Neural cell (in vitro differentiated cells): ENCODE results near the gene DCAF15. TPM values are rescaled to one million over a fixed set of nuclear protein-coding genes. Genes with fewer than 3 reads are reported as not detected.

Source experiments
- H2AFZ ChIP-seq: fragments of 200-600, 300-800 bp; sonication (generic), shearing (Covaris generic); 2 replicates; pipeline ENCODE4 v1.6.0; 2014; ENCODE audit warnings: low read depth, mild to moderate bottlenecking, antibody characterized with exemption, low read length, moderate library complexity
- H3F3A ChIP-seq: fragments of 200-600 bp; shearing (Covaris generic); 2 replicates; pipeline ENCODE4 v1.6.1; 2016; ENCODE audit warnings: mild to moderate bottlenecking, moderate library complexity, mixed read lengths, antibody characterized with exemption, low read length; ENCODE audit not compliant: insufficient read depth, poor library complexity, severe bottlenecking
- H3K27ac ChIP-seq: fragments of 200-600, 300-800 bp; sonication (generic), shearing (Covaris generic); 2 replicates; pipeline ENCODE4 v1.5.1; 2014; ENCODE audit warnings: mild to moderate bottlenecking, low read length, moderate library complexity
- H3K27me3 ChIP-seq: fragments of 300-800, 200-600 bp; sonication (generic), shearing (Covaris generic); 2 replicates; pipeline ENCODE4 v1.6.0; 2014; ENCODE audit warnings: mild to moderate bottlenecking, low read depth, low read length, moderate library complexity; ENCODE audit not compliant: insufficient read depth
- H3K36me3 ChIP-seq: fragments of 300-800, 200-600 bp; sonication (generic), shearing (Covaris generic); 2 replicates; pipeline ENCODE4 v1.5.1; 2014; ENCODE audit warnings: mild to moderate bottlenecking, antibody characterized with exemption, low read length, moderate library complexity; ENCODE audit not compliant: insufficient read depth
- H3K4me2 ChIP-seq: fragments of 300-800, 200-600 bp; sonication (generic), shearing (Covaris generic); 2 replicates; pipeline ENCODE4 v1.6.0; 2014; ENCODE audit warnings: mild to moderate bottlenecking, low read length
- H3K4me3 ChIP-seq: fragments of 300-800, 200-600 bp; sonication (generic), shearing (Covaris generic); 2 replicates; pipeline ENCODE4 v1.5.1; 2014; ENCODE audit warnings: mild to moderate bottlenecking, low read length, moderate library complexity
- H3K79me2 ChIP-seq: fragments of 200-600 bp; shearing (Covaris generic); replicated peaks from 2 replicates; pipeline ENCODE4 v1.6.0; 2014; ENCODE audit warnings: mild to moderate bottlenecking, low read length, moderate library complexity; ENCODE audit not compliant: insufficient read depth
- H3K9ac ChIP-seq: fragments of 300-800, 200-600 bp; sonication (generic), shearing (Covaris generic); 2 replicates; pipeline ENCODE4 v1.6.1; 2016; ENCODE audit warnings: mild to moderate bottlenecking, low read length, mixed read lengths
- H3K9me2 ChIP-seq: fragments of 200-600 bp; shearing (Covaris generic); 2 replicates; pipeline ENCODE4 v1.6.1; 2016; ENCODE audit warnings: mild to moderate bottlenecking, low read length, mixed read lengths; ENCODE audit not compliant: insufficient read depth
- H3K9me3 ChIP-seq: fragments of 200-600, 300-800 bp; sonication (generic), shearing (Covaris generic); 2 replicates; pipeline ENCODE4 v1.6.1; 2016; ENCODE audit warnings: mild to moderate bottlenecking, mixed run types, low read length, moderate library complexity, mixed read lengths
- H4K20me1 ChIP-seq: fragments of 200-600 bp; shearing (Covaris generic); 2 replicates; pipeline ENCODE4 v1.6.1; 2016; ENCODE audit warnings: mild to moderate bottlenecking, mixed run types; ENCODE audit not compliant: insufficient read depth
- CTCF ChIP-seq: fragments of 450-650 bp; IDR thresholded peaks from 2 replicates; pipeline ENCODE4 v1.5.1; 2014; ENCODE audit warnings: antibody characterized with exemption, mild to moderate bottlenecking, moderate library complexity; ENCODE audit not compliant: poor library complexity, severe bottlenecking
- EP300 ChIP-seq: fragments of 450-650 bp; conservative IDR thresholded peaks from 2 replicates; pipeline ENCODE4 v1.6.1; 2014; ENCODE audit warnings: antibody characterized with exemption, mild to moderate bottlenecking, moderate library complexity; ENCODE audit not compliant: poor library complexity, severe bottlenecking
- EZH2 ChIP-seq: fragments of 200-600, 300-800 bp; shearing (Covaris generic), sonication (generic); IDR thresholded peaks from 2 replicates; pipeline ENCODE4 v1.6.1; 2014; ENCODE audit warnings: antibody characterized with exemption, low read length, borderline replicate concordance, mild to moderate bottlenecking; ENCODE audit not compliant: insufficient read depth, poor library complexity, severe bottlenecking
- MXI1 ChIP-seq: fragments of 450-650 bp; conservative IDR thresholded peaks from 2 replicates; pipeline ENCODE4 v1.6.1; 2014; ENCODE audit warnings: antibody characterized with exemption, mild to moderate bottlenecking; ENCODE audit not compliant: poor library complexity, severe bottlenecking
- POLR2AphosphoS5 ChIP-seq: IDR thresholded peaks from 2 replicates; pipeline ENCODE4 v1.6.1; 2012
- RAD21 ChIP-seq: fragments of 450-650 bp; conservative IDR thresholded peaks from 2 replicates; pipeline ENCODE4 v1.6.1; 2014; ENCODE audit warnings: antibody characterized with exemption, mild to moderate bottlenecking, moderate library complexity
- SMC3 ChIP-seq: fragments of 450-650 bp; conservative IDR thresholded peaks from 2 replicates; pipeline ENCODE4 v1.6.1; 2014; ENCODE audit warnings: antibody characterized with exemption, mild to moderate bottlenecking, moderate library complexity; ENCODE audit not compliant: poor library complexity
- TAF1 ChIP-seq: IDR thresholded peaks from 2 replicates; pipeline ENCODE4 v1.6.1; 2012; ENCODE audit warnings: low read depth
- polyA plus RNA-seq: library from polyadenylated mRNA; depleted of rRNA; stranded (reverse); fragments of >200 nt; gene quantifications from 2 replicates; pipeline ENCODE4 v1.2.3, GENCODE V29; 2014
- TF ChIP-seq, protein P1 (sequence below): IDR thresholded peaks from 2 replicates; pipeline ENCODE4 v1.6.1; 2012; ENCODE audit warnings: borderline replicate concordance

The DCAF15 gene
- polyA plus RNA-seq, 1 donor from 2014 or later = 39.4 TPM

DNA sequence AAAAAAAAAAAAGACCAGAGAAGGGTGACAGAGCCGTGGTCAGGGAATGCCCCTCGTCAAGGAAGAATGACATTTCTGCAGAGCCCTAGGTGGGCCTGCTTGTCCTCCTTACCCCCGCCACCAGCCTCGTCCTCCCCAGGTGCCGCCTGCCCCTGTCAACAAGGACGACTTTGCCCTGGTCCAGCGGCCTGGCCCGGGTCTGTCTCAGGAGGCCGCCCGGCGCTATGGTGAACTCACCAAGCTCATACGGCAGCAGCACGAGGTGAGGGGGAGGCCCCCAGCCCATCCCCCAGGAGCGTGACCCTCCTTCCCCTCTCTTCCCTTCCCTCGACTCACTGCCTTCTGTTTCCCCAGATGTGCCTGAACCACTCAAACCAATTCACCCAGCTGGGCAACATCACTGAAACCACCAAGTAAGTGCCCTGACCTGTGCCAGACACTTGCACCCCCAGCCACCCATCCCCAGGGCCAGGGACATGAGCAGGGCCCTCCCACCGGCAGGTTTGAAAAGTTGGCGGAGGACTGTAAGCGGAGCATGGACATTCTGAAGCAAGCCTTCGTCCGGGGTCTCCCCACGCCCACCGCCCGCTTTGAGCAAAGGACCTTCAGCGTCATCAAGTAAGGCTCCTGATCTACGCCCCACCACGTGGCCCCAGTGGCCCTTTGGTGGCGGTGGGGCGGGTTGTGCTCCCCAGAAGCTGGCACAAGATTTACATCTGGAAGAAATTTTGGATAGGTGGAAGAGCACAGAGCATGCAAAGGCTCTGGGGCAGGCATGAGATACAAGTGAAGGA lies 28.9 kb upstream of the DCAF15 start:
- Histone ChIP-seq H3K4me3 (no peak overlapping the region), H3K9me3 (no peaks in the 10 kb centered on the region), H3K9ac (no peak overlapping the region), H3K27ac (no peak overlapping the region), H3K9me2 (no peaks in the 10 kb centered on the region), H2AFZ (no peak overlapping the region), H3K27me3 (no peaks in the 10 kb centered on the region), H3K79me2 (no peaks in the 10 kb centered on the region), H3K4me2 (no peak overlapping the region), H3F3A (no peaks in the 10 kb centered on the region), H3K36me3 (peaks cover 9% of the 10 kb centered on the region), H4K20me1 (no peaks in the 10 kb centered on the region)
- TF ChIP-seq RAD21 (no peak), EZH2 (no peak), SMC3 (no peak), POLR2AphosphoS5 (no peak), CTCF (no peak), TAF1 (no peak), MXI1 (no peak), EP300 (no peak)

DNA sequence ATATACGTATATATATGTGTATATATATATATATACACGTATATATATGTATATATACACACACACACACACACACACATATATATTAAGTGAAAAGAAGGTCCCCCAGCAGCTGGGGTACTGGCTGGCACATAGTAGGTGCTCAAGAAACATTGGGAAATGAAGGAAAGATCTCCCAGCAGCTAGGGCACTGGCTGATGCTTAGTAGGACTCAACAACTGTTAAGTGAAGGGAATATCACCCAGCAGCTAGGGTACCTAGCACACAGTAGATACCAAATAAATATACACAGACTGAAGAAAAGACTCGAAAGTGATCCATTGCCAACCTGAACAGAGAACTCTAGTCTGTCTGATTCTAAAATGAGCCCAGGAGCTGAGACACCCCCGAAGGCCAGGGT lies 26.3 kb upstream of the DCAF15 start:
- Histone ChIP-seq H3K36me3 (peaks cover 3% of the 10 kb centered on the region), H3K4me2 (no peak overlapping the region), H3K9me2 (no peaks in the 10 kb centered on the region)

More for the DNA sequence above, 26.3 kb upstream of the DCAF15 start:
- TF ChIP-seq, protein P1, sequence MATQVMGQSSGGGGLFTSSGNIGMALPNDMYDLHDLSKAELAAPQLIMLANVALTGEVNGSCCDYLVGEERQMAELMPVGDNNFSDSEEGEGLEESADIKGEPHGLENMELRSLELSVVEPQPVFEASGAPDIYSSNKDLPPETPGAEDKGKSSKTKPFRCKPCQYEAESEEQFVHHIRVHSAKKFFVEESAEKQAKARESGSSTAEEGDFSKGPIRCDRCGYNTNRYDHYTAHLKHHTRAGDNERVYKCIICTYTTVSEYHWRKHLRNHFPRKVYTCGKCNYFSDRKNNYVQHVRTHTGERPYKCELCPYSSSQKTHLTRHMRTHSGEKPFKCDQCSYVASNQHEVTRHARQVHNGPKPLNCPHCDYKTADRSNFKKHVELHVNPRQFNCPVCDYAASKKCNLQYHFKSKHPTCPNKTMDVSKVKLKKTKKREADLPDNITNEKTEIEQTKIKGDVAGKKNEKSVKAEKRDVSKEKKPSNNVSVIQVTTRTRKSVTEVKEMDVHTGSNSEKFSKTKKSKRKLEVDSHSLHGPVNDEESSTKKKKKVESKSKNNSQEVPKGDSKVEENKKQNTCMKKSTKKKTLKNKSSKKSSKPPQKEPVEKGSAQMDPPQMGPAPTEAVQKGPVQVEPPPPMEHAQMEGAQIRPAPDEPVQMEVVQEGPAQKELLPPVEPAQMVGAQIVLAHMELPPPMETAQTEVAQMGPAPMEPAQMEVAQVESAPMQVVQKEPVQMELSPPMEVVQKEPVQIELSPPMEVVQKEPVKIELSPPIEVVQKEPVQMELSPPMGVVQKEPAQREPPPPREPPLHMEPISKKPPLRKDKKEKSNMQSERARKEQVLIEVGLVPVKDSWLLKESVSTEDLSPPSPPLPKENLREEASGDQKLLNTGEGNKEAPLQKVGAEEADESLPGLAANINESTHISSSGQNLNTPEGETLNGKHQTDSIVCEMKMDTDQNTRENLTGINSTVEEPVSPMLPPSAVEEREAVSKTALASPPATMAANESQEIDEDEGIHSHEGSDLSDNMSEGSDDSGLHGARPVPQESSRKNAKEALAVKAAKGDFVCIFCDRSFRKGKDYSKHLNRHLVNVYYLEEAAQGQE = no peak
- TF ChIP-seq CTCF (no peak), POLR2AphosphoS5 (no peak), MXI1 (no peak), TAF1 (no peak), SMC3 (no peak)
- Histone ChIP-seq H3K27me3 (no peaks in the 10 kb centered on the region), H3K4me3 (no peak overlapping the region), H4K20me1 (no peaks in the 10 kb centered on the region), H3K9me3 (no peaks in the 10 kb centered on the region), H2AFZ (no peak overlapping the region), H3K79me2 (no peaks in the 10 kb centered on the region), H3F3A (no peaks in the 10 kb centered on the region), H3K27ac (no peak overlapping the region), H3K9ac (no peak overlapping the region)
